Activated CD8-positive, alpha-beta T cell treated with anti-CD3 and anti-CD28 coated beads for 36 hours (primary cell): ENCODE data around the gene ANKMY1. TPM values are rescaled to one million over a fixed set of nuclear protein-coding genes. Genes with fewer than 3 reads are reported as not detected.

Experiments used
- ATAC-seq: fragments of 200-7000 bp; cut with Tn5 transposase; one replicate; pipeline ENCODE4 v1.10.0; 2021; ENCODE audit warnings: mild to moderate bottlenecking, moderate library complexity
- CTCF ChIA-PET: fragments of 350-600 bp; sonication (Branson Sonifier 250); formaldehyde crosslinking; loops from one replicate; lab custom pipeline; 2021; ENCODE audit warnings: antibody characterized with exemption; lab: Charles Lee
- POLR2A ChIA-PET: fragments of 350-600 bp; sonication (Branson Sonifier 250); formaldehyde crosslinking; loops from one replicate; lab custom pipeline; 2021; ENCODE audit warnings: antibody characterized with exemption; lab: Charles Lee
- DNase-seq: peaks from one replicate; pipeline ENCODE4 v3.0.0-alpha.2; 2020
- H3K27ac Mint-ChIP-seq: one replicate; pipeline ENCODE4 v1.8.0; 2021; ENCODE audit warnings: mild to moderate bottlenecking, mixed read lengths
- H3K27me3 Mint-ChIP-seq: one replicate; pipeline ENCODE4 v1.8.0; 2021; ENCODE audit warnings: mixed read lengths
- H3K36me3 Mint-ChIP-seq: one replicate; pipeline ENCODE4 v1.8.0; 2021; ENCODE audit warnings: low read depth, mixed read lengths
- H3K4me1 Mint-ChIP-seq: one replicate; pipeline ENCODE4 v1.8.0; 2021; ENCODE audit warnings: low read depth, mixed read lengths
- H3K4me3 Mint-ChIP-seq: one replicate; pipeline ENCODE4 v1.8.0; 2021; ENCODE audit warnings: mild to moderate bottlenecking, moderate library complexity, mixed read lengths
- H3K9me3 Mint-ChIP-seq: one replicate; pipeline ENCODE4 v1.8.0; 2021; ENCODE audit warnings: mixed read lengths
- intact Hi-C: fragments of 100-400 bp; cut with micrococcal nuclease; formaldehyde crosslinking; loops from one replicate; pipeline ENCODE4 v1.10.0; 2022
- total RNA-seq, 2 experiments: library from RNA; stranded (reverse); gene quantifications; one replicate each; pipeline ENCODE4 v1.2.3, GENCODE V29; 2021
- TF ChIP-seq, protein P1 (sequence below): fragments of 200-600 bp; IDR thresholded peaks from one replicate; pipeline ENCODE4 v1.8.0; 2022; ENCODE audit warnings: antibody characterized with exemption, mild to moderate bottlenecking

The ANKMY1 gene
- total RNA-seq, 2 experiments from 2014 or later = 14.5 to 18.6 TPM

DNA sequence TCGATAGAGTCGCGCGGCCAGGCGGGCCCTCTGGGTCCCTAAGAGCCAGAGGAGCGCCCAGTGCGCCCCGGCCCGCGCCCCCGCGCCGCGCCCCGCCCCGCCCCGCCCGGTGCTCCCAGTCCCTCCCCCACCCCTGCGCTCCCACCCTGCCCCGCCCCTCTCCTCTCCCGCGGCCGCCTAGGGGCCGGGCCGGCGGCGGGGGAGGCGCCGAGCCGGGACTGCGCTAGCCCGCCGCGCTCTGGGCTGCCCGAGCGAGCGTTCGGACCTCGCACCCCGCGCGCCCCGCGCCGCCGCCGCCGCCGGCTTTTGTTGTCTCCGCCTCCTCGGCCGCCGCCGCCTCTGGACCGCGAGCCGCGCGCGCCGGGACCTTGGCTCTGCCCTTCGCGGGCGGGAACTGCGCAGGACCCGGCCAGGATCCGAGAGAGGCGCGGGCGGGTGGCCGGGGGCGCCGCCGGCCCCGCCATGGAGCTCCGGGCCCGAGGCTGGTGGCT is 122.3 kb downstream of the ANKMY1 start, which contains the start of gene GPC1:
Gene GPC1 (plus strand): TSS at position 207 of the 491 bp plus-strand sequence. CDS start 256 bp downstream, at position 463.
- Mint-ChIP-seq H3K4me3 (peak within 1 kb of the TSS; percentile 76), H3K9me3 (no peaks in the 10 kb centered on the region), H3K4me1 (peaks cover 7% of the 10 kb centered on the region), H3K27ac (peak within 1 kb of the TSS; percentile 42), H3K36me3 (no peaks in the 10 kb centered on the region), H3K27me3 (peaks cover 19% of the 10 kb centered on the region)
- ATAC-seq = peak; percentile 72
- DNase-seq = peak; percentile 48
- POLR2A ChIA-PET = no interaction called here
- TF ChIP-seq, protein P1, sequence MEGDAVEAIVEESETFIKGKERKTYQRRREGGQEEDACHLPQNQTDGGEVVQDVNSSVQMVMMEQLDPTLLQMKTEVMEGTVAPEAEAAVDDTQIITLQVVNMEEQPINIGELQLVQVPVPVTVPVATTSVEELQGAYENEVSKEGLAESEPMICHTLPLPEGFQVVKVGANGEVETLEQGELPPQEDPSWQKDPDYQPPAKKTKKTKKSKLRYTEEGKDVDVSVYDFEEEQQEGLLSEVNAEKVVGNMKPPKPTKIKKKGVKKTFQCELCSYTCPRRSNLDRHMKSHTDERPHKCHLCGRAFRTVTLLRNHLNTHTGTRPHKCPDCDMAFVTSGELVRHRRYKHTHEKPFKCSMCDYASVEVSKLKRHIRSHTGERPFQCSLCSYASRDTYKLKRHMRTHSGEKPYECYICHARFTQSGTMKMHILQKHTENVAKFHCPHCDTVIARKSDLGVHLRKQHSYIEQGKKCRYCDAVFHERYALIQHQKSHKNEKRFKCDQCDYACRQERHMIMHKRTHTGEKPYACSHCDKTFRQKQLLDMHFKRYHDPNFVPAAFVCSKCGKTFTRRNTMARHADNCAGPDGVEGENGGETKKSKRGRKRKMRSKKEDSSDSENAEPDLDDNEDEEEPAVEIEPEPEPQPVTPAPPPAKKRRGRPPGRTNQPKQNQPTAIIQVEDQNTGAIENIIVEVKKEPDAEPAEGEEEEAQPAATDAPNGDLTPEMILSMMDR = no peak
- CTCF ChIA-PET = interaction anchor here (1.1 to 1.6 kb wide), 3 partner anchors 8 to 374 kb away, joined by 3 to 9 read pairs (median 4); no protein-coding TSS in a partner anchor
- intact Hi-C loops = no loop called here

DNA sequence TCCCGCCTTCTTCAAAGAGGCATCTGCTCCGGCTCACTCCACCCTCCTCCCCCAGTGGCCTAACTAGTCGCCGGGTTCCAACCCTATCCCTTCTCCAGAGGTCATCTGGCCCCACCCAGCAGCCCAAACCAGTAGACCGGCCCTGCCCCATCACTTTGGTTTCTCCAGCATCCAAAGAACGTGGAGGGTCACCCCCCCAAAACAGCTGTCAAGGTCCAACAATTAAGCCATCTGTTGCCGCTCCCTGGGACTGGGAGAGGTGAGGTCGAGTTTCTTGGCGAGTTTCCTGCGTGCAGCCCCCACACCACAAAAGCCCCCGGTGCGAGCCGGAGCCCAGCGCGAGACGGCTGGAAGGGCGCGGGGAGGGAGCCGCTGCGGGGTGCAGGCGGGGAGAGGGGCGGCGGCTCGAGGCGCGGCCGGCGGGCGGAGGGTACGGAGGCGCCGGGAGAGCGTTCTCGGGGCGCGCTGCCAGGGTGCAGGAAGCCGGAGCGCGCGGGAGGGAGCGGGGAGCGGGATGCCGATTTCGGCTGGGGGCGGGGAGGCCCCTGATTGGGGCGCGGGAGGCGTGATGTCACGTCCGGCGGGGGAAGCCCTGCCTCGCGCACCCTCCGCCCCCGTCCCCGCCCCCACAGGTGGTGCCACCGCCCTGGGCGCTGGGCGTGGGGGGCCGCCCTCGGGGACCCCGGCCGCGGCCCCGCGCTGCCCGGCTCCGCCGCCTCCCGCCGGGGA is 122.9 kb downstream of the ANKMY1 start:
- Mint-ChIP-seq H3K27ac (peak overlapping the region; percentile 42), H3K36me3 (no peaks in the 10 kb centered on the region), H3K4me3 (peak overlapping the region; percentile 76), H3K27me3 (peaks cover 19% of the 10 kb centered on the region), H3K4me1 (peaks cover 7% of the 10 kb centered on the region), H3K9me3 (no peaks in the 10 kb centered on the region)
- intact Hi-C loops = no loop called here
- ATAC-seq = peak; percentile 73
- POLR2A ChIA-PET = no interaction called here
- TF ChIP-seq, protein P1 = no peak
- peak; percentile 83 for DNase-seq
- CTCF ChIA-PET = no interaction called here

DNA sequence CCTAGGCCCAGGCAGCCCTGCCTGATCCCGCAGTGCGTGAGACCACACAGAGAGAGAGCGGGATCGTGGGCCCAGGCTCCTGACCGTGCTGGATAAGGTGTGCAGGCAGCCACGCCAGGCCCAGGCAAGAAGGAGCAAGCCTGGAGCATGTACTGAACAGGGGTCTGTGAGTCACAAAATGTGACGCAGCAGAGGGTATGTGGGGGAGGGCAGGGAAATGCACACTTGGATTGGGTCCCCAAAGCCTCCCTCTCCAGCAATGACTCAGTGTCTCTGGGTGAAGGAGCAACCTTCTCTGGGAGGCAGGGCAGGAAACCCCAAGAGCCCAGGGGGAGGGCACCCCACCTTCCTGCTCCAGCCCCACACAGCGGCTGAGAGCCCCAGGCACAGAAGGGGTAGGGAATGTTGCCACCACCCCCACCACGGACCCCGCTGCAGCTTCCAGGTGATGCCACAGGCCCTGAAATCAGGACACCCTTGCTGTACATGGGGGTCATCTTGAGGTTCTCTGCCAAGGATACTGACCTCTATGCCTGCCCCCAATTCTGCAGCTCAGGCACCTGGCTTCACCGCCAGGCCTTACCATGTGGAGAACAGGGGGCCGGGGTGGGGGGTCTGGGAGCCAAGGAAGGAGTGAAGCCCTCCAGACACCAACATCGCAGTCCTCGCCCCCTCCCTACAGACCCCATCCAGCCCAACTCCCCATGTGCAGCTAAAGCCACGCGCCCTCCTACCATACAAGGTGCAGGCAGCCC is 123.6 kb downstream of the ANKMY1 start:
- peak overlapping the region; percentile 76 for H3K4me3 Mint-ChIP-seq
- H3K36me3 Mint-ChIP-seq = no peaks in the 10 kb centered on the region

DNA sequence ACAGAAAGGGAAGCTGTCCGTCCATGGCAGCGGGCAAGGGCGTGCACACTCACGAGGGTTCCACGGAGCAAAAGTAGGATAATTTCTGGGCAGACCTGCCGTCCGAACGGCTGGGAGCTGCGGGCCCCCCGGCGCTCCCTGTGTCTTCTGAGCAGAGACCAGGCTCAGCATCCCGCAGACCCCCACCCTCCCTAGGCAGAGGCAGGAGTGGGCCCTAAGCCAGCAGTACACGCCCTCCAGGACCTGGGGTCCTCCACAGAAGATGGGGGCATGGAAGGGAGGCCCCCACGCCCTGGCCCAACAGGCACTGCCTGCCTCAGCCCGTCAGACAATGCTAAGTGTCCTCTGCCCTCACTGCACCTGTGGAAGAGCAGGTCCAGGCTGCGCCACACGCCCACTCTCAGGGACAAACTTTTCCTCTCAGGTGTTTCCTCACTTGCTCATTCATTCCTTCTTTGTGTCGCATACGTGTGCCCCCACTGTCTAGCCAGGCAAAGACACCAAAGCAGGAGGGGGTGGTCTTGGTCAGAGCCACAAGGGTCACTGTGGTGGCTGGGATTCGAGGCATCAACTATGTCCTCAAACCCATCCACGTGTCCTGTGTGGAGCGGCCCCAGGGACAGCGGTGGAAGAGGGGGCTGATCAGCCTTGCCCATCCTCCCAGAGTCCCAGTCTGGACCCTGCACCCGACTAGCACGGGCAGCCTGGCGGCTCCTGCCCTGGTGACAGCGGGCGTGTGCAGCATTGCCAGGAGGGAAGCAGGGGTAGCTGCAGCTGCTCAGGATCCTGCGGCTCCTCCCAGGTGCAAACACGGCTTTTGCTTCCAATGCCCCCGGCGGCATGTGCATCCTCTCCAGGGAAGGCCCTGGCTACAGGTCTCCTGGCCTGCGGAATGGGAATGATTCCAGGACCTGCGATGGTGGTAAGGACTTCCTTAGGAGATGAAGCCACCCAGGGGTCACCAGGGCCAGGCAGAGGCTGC is 124.7 kb downstream of the ANKMY1 start:
- ChIA-PET POLR2A (no interaction called here), CTCF (no interaction called here)
- TF ChIP-seq, protein P1 = no peak
- Mint-ChIP-seq H3K4me3 (no peak overlapping the region), H3K36me3 (no peaks in the 10 kb centered on the region), H3K4me1 (peaks cover 16% of the 10 kb centered on the region), H3K27ac (peak overlapping the region; percentile 4), H3K27me3 (peaks cover 18% of the 10 kb centered on the region), H3K9me3 (no peaks in the 10 kb centered on the region)
- ATAC-seq (no peak), DNase-seq (no peak)
- intact Hi-C loops = no loop called here

More for the DNA sequence above, 123.6 kb downstream of the ANKMY1 start:
- Mint-ChIP-seq H3K27ac (no peak overlapping the region), H3K27me3 (peaks cover 19% of the 10 kb centered on the region), H3K4me1 (peaks cover 7% of the 10 kb centered on the region), H3K9me3 (no peaks in the 10 kb centered on the region)
- ATAC-seq (peak; percentile 24), DNase-seq (peak; percentile 64)
- TF ChIP-seq, protein P1 = no peak
- ChIA-PET POLR2A (no interaction called here), CTCF (no interaction called here)
- intact Hi-C loops = no loop called here
